ENCODE results near the gene PRR15.

- TF ChIP-seq CTCF (IDR thresholded peaks at IDR 0.05; ENCODE audit: low read length) (no peak), EZH2 (IDR thresholded peaks at IDR 0.05; ENCODE audit: borderline replicate concordance, low read length) (no peak)
Observed at GRCh38 chr7:29574659-29575058, 11.0 kb downstream of the PRR15 start.
